NCI-H2227 (cell line): ENCODE results near the gene CALHM2.
"Not testable (repeated sequence)": the region's sequence is repeated elsewhere in the genome, so short reads cannot be mapped to it uniquely, and the experiment has no call there.

Experiments used
- DNase-seq: peaks from one replicate; lab custom pipeline; 2025; ENCODE audit not compliant: unreplicated experiment; lab: John Stamatoyannopoulos, UW

Gene CALHM2, protein sequence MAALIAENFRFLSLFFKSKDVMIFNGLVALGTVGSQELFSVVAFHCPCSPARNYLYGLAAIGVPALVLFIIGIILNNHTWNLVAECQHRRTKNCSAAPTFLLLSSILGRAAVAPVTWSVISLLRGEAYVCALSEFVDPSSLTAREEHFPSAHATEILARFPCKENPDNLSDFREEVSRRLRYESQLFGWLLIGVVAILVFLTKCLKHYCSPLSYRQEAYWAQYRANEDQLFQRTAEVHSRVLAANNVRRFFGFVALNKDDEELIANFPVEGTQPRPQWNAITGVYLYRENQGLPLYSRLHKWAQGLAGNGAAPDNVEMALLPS

DNA sequence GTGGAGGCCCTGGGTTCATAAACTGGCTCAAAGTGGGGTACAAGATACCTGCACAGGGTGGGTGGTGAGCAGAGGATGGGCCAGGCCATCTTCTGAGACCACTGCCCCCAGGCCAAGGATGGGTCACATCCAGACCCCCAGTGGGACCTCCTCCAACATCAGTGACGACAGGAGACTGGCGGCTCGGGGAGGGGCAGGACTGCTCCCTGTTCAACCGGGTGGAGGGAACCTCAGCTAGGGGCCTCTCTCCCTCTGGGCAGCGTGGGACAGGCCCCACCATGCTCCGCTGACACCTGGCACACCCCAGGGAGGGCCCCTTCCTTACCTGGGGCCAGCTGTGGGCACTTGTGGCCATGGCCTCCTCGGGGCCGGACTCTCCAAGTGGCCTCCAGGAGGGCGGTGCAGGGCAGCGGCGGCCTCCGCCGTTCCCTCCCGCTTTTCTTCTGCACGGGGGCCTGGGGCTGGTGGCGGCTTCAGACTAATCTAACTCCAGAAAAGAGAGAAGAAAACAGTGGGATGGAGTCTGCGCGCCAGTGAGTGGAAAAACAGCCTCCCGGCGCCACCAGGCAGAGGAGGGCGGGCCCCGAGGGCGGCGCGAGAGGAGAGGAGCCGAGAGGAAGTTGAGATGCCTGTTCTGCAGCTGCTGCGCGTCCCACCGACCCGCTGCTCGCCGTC, at the start of gene CALHM2:
Gene CALHM2 (minus strand): TSS at position 540 of the 675 bp plus-strand sequence. CDS start 2,429 bp downstream, outside the sequence.
- DNase-seq, result peak; percentile 70

DNA sequence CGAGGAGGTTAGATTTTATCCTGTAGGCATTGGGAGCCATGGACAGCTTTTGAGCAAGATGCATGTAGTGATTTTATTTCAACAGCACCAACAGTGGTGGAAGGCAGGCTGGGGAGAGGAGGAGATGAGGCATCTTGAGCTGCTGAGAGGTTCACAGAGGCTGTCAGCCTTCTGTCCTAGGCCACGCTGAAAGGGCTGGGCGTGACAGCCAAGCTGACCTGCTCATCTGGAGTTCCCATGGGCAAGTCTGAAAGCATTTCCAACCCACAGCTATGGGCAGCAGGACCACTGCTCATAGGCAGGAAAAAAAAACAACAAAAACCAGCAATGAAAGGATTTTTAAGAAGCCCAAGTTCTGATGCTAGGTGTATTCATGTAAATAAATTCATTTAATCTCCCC, 49.0 kb upstream of the CALHM2 start:
- DNase-seq, result no peak

DNA sequence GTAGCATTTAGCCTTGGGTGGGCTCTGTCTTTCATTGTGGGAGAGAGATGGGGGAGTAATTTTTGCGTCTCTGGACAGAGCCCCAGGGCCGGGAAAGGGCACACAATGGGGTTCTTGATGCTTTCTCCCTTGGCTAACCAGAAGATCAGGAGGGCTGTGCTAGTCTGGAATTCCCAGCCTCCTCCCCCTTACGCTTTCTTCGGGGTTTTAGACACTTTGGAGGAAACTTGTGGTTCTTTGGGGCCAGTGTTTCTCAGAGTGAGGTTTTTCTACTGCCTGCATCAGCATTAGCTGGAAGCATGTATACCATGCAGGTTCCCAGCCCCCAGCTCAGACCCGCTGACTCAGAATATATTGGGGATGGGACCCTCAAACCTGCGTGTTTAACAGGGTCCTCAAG, 48.3 kb upstream of the CALHM2 start:
- no peak for DNase-seq

DNA sequence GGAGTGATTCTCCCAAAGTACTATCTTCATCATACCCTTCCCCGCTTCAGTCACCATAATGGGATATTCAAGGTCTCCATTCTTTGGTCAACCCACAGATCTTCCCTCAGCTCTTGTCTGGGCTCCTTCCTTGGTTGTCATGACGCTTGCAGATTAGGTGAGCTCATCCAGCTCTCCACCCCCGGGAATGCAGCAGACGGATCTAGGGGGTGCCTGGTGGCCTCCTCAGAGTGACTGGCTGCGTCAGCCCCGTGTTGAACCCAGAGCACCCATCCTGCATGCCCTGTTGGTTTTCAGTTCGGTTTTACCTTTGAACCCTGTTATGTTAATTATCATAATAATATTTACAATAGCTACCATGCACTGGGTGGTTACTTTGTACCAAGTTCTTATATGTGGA, 47.7 kb upstream of the CALHM2 start:
- DNase-seq, result no peak

DNA sequence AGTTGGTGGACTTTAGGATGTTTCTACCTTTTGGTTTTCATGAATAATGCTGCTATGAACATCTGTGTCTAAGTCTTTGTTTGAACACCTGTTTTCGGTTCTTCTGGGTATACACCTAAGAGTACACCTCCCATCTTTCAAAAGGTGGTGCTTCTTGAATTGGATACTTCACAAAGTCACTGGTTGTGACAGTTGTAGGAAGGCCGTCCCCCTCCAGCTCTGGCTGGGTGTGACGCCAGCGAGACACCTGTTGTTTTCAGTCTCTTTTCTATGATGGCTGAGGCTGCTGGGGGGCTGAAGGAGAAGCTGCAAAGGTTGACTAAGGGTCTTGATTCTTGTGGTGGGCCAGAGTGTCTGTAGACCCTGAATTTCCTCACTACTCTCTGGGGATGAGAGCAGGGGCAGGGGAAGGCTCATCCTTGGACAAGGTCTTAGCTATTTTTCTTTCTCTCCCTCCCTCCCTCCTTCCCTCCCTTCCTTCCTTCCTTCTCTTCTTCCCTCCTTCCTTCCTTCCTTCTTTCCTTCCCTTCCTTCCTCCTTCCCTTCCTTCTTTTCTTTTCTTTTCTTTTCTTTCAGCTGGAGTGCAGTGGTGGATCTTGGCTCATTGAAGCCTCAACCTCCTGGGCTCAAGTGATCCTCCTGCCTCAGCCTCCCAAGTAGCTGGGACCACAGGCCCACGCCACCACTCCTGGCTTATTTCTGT, 46.9 kb upstream of the CALHM2 start:
- DNase-seq, result no peak

DNA sequence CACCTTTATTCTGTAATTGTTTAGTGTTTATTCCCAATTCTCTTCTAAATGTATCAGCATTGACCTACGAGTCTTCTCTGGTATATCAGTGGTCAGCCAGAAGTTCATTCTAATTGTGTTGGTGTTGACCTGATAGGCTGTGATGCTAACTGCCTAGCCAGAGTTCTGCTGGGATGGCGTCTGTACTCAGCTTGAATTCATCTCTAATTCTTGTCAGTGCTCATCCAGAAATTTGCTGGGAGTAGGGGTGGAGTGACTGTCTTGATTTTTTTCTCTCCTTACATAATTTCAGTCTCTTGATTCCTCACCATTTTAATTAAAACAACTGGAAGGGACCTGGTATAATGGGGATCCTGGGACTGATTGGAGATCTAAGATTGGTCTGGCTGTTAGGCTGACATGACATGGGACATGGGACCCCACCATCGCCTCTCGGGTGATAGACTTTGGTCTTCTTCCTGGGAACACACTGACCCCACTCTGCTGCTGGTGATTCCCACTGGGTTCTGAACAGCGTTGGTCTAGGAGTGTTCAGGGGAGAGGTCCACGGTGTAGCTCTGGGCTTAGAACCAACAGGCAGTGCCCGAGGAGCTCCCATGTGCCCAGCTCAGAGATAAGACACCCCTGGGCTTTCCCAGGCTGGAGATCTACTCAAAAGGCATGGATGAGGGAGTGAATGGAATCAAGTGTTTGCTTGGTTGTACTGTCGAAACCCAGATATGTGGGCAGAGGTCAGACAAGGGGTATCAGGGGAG, 45.2 kb upstream of the CALHM2 start:
- DNase-seq, result no peak

DNA sequence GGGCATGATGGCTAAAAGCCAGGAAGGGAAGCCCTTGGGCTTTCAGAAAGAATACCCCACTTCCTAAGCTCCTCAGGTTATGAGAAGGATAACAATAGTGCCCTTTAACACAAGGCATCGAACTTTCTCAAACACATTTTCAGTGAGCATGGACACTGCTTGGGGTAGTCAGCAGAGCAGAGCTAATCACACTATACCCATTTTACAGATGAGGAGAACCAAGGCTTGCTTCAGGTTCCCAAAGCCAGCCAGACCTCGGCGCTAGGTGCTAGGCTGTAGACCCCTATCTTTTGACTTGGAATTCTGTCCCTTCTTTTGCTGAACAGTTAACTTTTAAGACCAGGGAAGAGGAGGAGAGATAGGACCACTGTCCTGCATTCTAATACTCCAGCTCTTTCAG, 43.2 kb upstream of the CALHM2 start:
- no peak for DNase-seq

DNA sequence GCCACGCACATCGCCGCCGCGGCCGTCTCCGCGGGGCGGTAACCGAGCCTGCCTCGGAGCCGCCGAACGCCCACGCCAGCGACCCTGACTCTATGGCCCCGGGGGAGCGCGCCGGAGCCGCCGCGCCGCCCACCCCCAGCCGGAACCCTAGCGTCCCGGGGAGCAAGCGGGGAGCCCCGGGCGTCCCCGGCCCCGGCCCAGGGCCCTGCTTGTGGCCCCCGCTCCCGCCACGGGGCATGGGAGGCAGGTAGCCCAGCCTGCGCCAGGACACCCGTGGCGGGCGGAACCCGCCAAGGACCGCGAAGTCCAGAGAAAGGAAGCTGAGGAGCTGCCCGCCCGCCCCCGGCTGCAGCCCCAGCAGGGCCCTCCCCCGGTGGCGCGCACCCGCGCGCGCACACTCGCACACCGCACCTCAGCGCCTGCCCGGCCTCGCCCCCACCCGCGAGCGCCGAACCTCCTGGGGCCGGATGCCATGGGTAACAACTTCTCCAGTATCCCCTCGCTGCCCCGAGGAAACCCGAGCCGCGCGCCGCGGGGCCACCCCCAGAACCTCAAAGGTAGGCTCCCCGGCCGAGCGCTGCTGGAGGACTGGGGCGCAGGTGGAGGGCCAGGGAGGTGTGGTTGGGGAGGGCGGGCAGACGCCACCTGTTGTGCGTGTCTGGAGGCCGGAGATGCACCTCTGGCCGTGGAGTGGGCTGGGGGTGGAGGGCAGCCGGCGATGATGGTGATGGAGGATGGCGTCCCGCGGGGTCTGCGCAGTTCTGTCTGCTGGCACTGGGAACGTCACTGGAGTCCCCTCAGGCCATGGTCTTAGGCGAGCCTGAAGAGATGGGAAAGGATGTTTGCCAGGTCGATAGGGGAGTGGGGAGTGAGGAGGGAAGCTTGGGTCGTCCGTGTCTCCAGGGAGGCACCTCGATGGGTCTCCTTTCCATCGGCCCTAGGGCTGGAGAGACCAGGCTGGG, 42.0 kb upstream of the CALHM2 start:
- DNase-seq, result peak; percentile 26

DNA sequence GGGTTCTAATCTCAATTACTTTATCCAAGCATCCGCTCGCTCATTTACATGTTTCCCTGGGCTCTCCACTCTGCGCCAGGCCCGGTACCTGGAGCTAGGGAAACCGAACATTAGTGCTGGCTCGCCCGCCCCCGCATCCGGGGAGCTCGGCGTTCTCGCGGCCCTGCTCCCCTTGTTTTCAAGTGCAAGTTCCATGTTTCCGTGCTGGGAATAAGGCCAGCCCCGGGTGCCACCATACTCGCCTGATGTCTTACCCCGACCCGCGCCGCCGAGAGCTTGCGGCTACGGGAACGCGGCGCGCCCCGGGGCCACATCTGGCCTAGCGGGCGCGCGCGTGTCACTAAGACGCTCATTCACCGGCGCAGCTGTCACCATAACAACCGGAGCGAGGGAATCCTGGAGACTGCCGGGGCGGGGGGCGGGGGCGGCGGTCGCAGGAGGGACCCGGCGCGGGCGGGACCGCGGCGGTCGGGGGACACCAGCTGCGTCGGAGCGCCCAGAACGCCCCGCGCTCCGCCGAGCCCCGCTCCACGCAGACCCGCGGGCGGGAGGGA, 41.3 kb upstream of the CALHM2 start, which contains the start of gene NEURL1:
Gene NEURL1 (plus strand): TSS at position 344 of the 554 bp plus-strand sequence. CDS start 683 bp downstream, outside the sequence.
- peak; percentile 73 for DNase-seq

DNA sequence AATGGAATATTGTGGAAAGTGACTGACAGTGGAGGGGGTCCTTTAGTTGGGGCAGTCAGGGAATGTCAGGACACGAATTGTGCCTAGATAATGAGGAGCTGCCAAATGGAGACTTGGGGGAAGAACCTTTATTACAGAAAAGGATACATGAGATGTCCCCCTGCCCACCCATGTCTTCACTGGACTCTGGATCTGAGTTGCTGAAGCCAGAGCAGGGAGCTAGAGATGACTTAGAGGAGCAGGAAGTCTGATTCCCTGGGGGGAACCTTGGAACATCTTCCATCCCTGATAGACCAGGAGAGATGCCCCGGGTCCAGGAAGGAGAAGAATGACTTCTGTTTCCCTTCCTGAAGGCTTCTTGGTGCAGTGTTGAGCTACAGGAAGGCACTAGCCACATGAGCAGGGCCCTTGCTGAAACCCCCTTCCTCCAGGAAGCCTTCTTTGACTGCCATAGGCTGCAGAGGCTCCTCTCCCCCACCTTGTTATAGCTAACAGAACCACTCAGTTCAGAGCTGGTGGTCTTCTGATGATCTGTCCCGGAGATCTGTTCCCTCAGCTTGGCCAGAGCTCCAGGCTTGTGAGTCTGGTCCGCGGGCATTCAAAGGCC, 40.6 kb upstream of the CALHM2 start:
- no peak for DNase-seq

DNA sequence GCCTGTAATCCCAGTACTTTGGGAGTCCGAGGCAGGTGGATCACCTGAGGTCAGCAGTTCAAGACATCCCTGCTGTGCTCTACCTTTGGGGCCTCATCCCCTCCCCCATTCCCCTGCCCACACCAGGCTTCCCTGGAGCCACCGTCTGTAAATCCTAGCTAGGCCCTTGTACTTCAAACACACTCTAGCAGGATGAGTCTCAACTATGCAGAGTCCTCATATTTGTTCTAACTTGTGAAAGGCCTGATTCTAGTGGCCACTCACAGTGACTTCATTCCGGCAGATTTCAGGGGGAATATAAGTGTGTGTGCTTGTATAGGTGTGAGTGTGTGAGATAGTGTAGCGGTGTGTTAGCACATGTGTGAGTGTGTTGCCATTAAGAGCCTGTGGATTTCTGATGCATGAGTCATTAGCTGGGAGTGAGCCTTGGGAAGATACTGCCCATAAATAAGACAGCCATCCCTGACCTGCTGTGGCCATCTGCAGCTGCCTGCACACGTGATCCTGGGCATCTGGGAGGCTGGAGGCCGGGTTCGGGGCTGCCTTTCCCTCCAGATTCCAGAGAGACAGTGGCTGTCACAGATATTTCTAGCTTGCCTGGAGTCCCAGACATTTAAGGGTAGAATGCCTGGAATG, 39.7 kb upstream of the CALHM2 start:
- DNase-seq, result peak; percentile 59

DNA sequence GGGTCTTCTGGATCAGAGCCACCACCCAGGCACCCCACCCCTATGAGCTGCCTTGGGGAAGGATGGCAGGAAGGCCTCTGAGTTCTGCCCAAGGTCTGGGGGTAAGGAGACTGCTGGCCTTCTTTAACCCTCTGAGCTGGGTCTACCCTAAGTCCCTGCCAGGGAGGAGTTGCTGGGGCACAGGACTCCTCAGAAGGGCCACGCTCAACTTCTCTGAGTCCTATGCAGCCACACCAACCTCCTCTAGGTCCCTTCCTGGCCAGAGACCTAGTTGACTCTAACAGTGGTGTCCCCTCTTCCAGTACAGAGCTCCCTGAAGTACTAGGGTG, 38.8 kb upstream of the CALHM2 start:
- no peak for DNase-seq

DNA sequence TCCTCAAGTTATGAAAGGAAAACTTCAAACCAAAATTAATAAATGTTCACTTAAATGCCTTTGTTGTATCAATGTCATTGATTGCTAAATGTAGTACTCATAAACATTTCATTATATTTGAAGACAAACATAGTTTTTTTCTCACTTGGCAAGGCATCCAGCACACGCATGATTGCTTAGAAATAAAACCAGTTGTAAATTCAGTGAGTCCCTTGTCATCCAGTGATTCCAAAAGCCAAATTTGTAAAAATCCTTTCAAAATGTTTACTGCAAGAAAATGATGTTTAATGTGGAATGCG, 35.2 kb upstream of the CALHM2 start:
- no peak for DNase-seq

DNA sequence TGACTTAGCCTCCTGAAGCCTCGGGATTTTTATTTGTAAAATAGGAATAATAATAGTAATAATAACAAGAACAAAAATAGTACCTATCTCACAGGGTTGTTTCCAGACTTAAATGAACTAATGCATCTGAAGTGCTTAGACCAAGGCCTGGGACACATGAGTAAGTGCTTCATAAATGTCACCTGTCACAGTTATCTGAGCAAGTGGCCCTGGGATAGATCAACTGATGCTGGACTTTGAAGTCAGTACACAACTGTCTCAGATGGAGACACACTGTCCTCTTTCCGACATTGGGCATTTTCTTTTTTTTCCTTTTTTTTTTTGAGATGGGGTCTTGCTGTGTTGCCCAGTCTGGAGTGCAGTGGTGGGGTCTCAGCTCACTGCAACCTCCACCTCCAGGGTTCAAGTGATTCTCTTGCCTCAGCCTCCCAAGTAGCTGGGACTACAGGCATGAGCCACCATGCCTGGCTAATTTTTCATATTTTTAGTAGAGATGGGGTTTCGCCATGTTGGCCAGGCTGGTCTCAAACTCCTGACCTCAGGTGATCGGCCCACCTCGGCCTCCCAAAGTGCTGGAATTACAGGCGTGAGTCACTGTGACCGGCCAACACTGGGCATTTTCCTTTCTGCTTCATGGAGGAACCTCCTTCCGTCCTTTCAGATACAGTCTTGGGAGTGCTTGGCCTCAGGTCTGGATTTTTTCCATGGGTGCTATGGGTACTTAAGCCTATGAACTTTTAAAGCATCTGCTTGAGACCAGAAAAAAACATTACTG, 34.7 kb upstream of the CALHM2 start:
- not testable (repeated sequence) for DNase-seq

DNA sequence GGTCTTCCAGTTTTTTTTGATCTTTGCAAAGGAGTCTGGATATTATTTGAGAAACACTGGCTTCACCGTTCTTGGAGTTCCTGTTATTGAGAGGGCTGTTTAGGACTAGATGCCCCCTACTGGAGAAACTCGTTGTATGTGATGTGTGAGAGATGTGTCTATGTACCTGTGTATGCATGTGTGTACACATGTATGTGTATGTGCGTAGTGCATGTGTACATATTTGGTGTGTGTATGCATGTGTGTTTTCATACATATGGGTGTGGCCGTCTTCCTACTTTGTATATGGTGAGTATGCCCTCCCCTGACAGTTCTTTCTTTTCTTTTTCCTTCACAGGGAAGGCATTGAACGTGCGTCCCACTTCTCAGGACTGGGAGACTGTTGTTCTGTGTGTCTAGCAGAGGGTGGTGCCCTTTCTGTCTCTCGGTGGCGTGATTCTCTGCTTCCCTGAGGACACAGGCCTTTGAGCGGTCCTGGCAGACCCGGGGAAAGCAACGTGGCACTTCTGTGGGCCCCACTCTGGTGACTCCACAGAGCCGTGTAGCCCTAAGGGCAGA, 29.9 kb upstream of the CALHM2 start:
- DNase-seq, result peak; percentile 54

DNA sequence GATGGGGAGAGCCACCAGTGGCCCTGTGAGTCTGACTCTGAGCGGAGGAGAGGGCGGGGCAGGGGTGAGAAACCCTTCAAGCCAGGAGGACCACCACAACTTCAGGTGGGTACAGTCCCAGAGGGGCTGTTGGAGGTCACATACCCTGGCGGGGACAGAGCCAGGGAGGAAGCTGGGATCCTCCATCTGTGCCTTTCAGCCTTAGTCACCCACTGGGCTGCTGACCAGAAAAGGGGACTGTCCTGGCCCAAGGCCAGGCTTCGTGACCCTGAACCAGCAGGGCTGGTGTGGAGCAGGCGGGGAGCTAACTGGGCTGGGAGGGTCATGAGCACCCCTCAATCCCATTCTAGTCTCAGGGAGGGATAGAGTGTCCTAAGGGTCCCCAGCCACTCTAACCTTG, 28.4 kb upstream of the CALHM2 start:
- no peak for DNase-seq

DNA sequence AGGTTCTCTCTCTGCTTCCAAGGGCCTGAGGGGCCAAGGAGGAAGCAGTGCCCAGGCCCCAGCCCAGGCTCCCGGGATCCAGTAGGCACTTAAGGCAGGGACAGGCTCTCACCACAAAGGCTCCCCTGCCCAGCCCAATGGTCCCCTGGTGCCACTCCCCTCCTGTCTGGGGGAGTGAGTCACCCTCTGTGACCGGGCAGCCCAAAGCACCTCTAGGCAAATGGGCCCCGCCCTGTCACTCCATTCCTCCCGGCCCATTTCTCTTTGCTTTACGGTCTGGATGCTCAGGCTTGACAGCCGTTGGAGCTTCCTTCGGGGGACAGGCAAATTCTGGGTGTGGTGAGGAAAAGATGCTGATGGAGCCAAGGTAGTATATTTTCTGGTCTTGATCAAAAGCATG, 27.0 kb upstream of the CALHM2 start, which contains the start of gene CALHM3:
Gene CALHM3 (minus strand): TSS at position 106 of the 400 bp plus-strand sequence. CDS start 208 bp downstream, outside the sequence.
- no peak for DNase-seq

DNA sequence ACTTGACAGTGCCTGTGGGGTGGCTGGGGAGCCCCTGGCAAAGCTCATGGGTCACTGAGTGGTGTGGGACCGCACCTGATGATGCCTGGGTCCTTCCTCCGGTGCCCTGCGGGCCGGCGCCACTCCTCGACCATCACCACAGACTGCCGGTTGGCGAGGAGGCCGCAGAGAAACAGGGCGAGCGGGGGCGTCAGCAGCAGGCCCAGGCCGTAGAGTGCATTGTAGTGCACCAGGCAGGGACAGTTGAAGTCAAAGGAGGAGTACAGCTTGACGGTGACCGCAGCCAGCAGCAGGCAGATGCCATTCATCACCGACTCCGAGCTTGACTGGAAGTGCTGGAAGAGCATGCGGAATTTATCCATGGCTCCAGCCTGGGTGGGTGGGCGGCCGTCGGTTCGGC, 26.5 kb upstream of the CALHM2 start:
- no peak for DNase-seq
